ENCODE measurements around the gene EIF5AL1.

EIF5AL1 gene

GRCh38 chr10:79561257-79561656 is 48.9 kb downstream of the EIF5AL1 start:
- DNase-seq = no peak

DNA sequence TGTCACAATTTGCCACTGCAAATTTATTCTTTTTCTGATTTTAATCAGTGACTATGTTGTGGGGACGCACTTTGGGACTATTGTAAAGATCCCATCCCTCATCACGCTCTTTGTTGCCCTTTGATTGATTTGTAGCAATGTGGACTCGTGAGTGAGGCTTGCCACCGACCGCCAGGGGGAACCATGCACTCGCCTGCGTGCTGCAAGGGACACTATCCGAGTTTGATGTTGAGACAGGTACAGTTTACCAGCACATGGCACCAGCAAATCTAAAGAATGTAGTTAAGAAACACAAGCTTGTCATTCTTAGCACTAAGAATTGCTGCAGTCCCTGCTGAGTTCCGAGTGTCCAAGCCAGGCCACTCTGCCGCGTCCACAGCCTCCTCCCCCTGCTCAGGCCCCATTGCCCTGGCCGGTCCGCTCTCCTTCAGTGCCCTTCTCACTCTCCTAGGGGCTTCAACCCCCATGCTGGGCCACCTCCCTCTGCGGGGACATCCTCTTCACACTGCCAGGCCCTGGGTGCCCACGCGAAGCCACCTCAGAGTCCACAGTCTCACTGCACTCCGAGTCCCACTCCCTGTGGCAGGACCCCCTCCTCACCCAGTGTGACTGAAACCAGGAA is 49.9 kb downstream of the EIF5AL1 start:
- DNase-seq = no peak

- no peak for DNase-seq
Observed at GRCh38 chr10:79563426-79563825, 51.1 kb downstream of the EIF5AL1 start.

All from T1000 (cell line).